ENCODE results near the gene TNMD.

Gene TNMD

GRCh38 chrX:100596601-100597000 lies 11.9 kb downstream of the TNMD start:
- TF ChIP-seq CTCF (IDR thresholded peaks at IDR 0.05; ENCODE audit: insufficient read depth, low read depth, low read length, missing control alignments) = no peak
- H3K4me3 ChIP-seq (ENCODE audit: low read length) = no peak overlapping the region
- DNase-seq (ENCODE audit: low read depth) = no peak

GRCh38 chrX:100599456-100599855 lies 14.7 kb downstream of the TNMD start:
- TF ChIP-seq CTCF (IDR thresholded peaks at IDR 0.05; ENCODE audit: insufficient read depth, low read depth, low read length, missing control alignments) = no peak
- no peak for DNase-seq (ENCODE audit: low read depth)
- H3K4me3 ChIP-seq (ENCODE audit: low read length) = no peak overlapping the region

GRCh38 chrX:100600340-100600739 lies 15.6 kb downstream of the TNMD start:
- DNase-seq (ENCODE audit: low read depth) = no peak
- TF ChIP-seq CTCF (IDR thresholded peaks at IDR 0.05; ENCODE audit: insufficient read depth, low read depth, low read length, missing control alignments) = no peak
- no peak overlapping the region for H3K4me3 ChIP-seq (ENCODE audit: low read length)

- DNase-seq (ENCODE audit: low read depth) = no peak
- no peak for TF ChIP-seq CTCF (IDR thresholded peaks at IDR 0.05; ENCODE audit: insufficient read depth, low read depth, low read length, missing control alignments)
- no peak overlapping the region for H3K4me3 ChIP-seq (ENCODE audit: low read length)
Measured at GRCh38 chrX:100600758-100601157, 16.0 kb downstream of the TNMD start.

GRCh38 chrX:100606753-100607152 lies 22.0 kb downstream of the TNMD start:
- TF ChIP-seq CTCF (IDR thresholded peaks at IDR 0.05; ENCODE audit: insufficient read depth, low read depth, low read length, missing control alignments) = no peak
- H3K4me3 ChIP-seq (ENCODE audit: low read length) = no peak overlapping the region
- DNase-seq (ENCODE audit: low read depth) = no peak

- no peak overlapping the region for H3K4me3 ChIP-seq (ENCODE audit: low read length)
- DNase-seq (ENCODE audit: low read depth) = no peak
- no peak for TF ChIP-seq CTCF (IDR thresholded peaks at IDR 0.05; ENCODE audit: insufficient read depth, low read depth, low read length, missing control alignments)
Measured at GRCh38 chrX:100609591-100609990, 24.9 kb downstream of the TNMD start.

- no peak overlapping the region for H3K4me3 ChIP-seq (ENCODE audit: low read length)
Measured at GRCh38 chrX:100611951-100612350, 27.2 kb downstream of the TNMD start.

More at GRCh38 chrX:100611951-100612350, 27.2 kb downstream of the TNMD start:
- no peak for TF ChIP-seq CTCF (IDR thresholded peaks at IDR 0.05; ENCODE audit: insufficient read depth, low read depth, low read length, missing control alignments)
- DNase-seq (ENCODE audit: low read depth) = no peak
